ENCODE results near the gene GRK5. TPM values are rescaled to one million over a fixed set of nuclear protein-coding genes. Genes with fewer than 3 reads are reported as not detected.

Gene GRK5
- total RNA-seq, 1 experiment from 2014 or later = 4.5 TPM

GRCh38 chr10:119283818-119284217 is 76.4 kb downstream of the GRK5 start:
- H4K20me1 ChIP-seq (ENCODE audit: low read length) = no peaks in the 10 kb centered on the region
- ATAC-seq (no peak), DNase-seq (no peak)
- BruUV-seq (replicated peaks) = no TSS peak
- no peaks in the 10 kb centered on the region for H3K9me2 ChIP-seq (replicated peaks; ENCODE audit: low read length)
- no peaks in the 10 kb centered on the region for H3K79me2 ChIP-seq (ENCODE audit: low read length)
- no peak for TF ChIP-seq EZH2 (IDR thresholded peaks at IDR 0.05; ENCODE audit: low read length, unreplicated experiment)
- TF ChIP-seq EZH2phosphoT487 (IDR thresholded peaks at IDR 0.05; ENCODE audit: borderline replicate concordance, low read length) = no peak
- TF ChIP-seq CTCF (conservative IDR thresholded peaks at IDR 0.05; ENCODE audit: low read depth, low read length) = no peak
- no peaks in the 10 kb centered on the region for H3F3A ChIP-seq (ENCODE audit: low read length, unreplicated experiment)
- no peaks in the 10 kb centered on the region for H3K9me3 ChIP-seq (ENCODE audit: low read length)
- H3K27me3 ChIP-seq (ENCODE audit: low read length) = no peaks in the 10 kb centered on the region
- intact Hi-C loops (cut with micrococcal nuclease) = no loop called here
- no peaks in the 10 kb centered on the region for H3K4me1 ChIP-seq (ENCODE audit: insufficient read depth, low read length)
- ChIA-PET CTCF (no interaction called here), POLR2A (ENCODE audit: unreplicated experiment) (no interaction called here)
- H3K4me2 ChIP-seq (ENCODE audit: low read length) = no peak overlapping the region
- no peak overlapping the region for H3K4me3 ChIP-seq (ENCODE audit: low read length)
- no peak overlapping the region for H3K9ac ChIP-seq (ENCODE audit: low read length)
- H3K27ac ChIP-seq (ENCODE audit: low read length) = no peak overlapping the region
- H3K36me3 ChIP-seq (ENCODE audit: low read depth, low read length) = no peaks in the 10 kb centered on the region
- H2AFZ ChIP-seq (ENCODE audit: low read length) = no peak overlapping the region

GRCh38 chr10:119284679-119285096 is 77.3 kb downstream of the GRK5 start:
- no peak for TF ChIP-seq EZH2 (IDR thresholded peaks at IDR 0.05; ENCODE audit: low read length, unreplicated experiment)
- TF ChIP-seq CTCF (conservative IDR thresholded peaks at IDR 0.05; ENCODE audit: low read depth, low read length) = no peak
- TF ChIP-seq EZH2phosphoT487 (IDR thresholded peaks at IDR 0.05; ENCODE audit: borderline replicate concordance, low read length) = no peak
- DNase-seq (no peak), ATAC-seq (no peak)
- Histone ChIP-seq H3F3A (ENCODE audit: low read length, unreplicated experiment) (no peaks in the 10 kb centered on the region), H3K36me3 (ENCODE audit: low read depth, low read length) (no peaks in the 10 kb centered on the region), H3K4me2 (ENCODE audit: low read length) (no peak overlapping the region), H3K27ac (ENCODE audit: low read length) (no peak overlapping the region), H3K9me2 (replicated peaks; ENCODE audit: low read length) (no peaks in the 10 kb centered on the region), H3K9me3 (ENCODE audit: low read length) (no peaks in the 10 kb centered on the region), H3K9ac (ENCODE audit: low read length) (no peak overlapping the region), H2AFZ (ENCODE audit: low read length) (no peak overlapping the region), H4K20me1 (ENCODE audit: low read length) (no peaks in the 10 kb centered on the region), H3K79me2 (ENCODE audit: low read length) (no peaks in the 10 kb centered on the region), H3K4me3 (ENCODE audit: low read length) (no peak overlapping the region), H3K4me1 (ENCODE audit: insufficient read depth, low read length) (no peaks in the 10 kb centered on the region), H3K27me3 (ENCODE audit: low read length) (no peaks in the 10 kb centered on the region)
- no TSS peak for BruUV-seq (replicated peaks)
- intact Hi-C loops (cut with micrococcal nuclease) = no loop called here
- POLR2A ChIA-PET (ENCODE audit: unreplicated experiment) = no interaction called here
- CTCF ChIA-PET = no interaction called here

- no peak overlapping the region for H3K27ac ChIP-seq (ENCODE audit: low read length)
- H4K20me1 ChIP-seq (ENCODE audit: low read length) = no peaks in the 10 kb centered on the region
- DNase-seq (no peak), ATAC-seq (no peak)
- no peak overlapping the region for H3K4me2 ChIP-seq (ENCODE audit: low read length)
- H3F3A ChIP-seq (ENCODE audit: low read length, unreplicated experiment) = no peaks in the 10 kb centered on the region
- H3K9ac ChIP-seq (ENCODE audit: low read length) = no peak overlapping the region
- no peaks in the 10 kb centered on the region for H3K36me3 ChIP-seq (ENCODE audit: low read depth, low read length)
- H3K27me3 ChIP-seq (ENCODE audit: low read length) = no peaks in the 10 kb centered on the region
- no peak overlapping the region for H3K4me3 ChIP-seq (ENCODE audit: low read length)
- BruUV-seq (replicated peaks) = no TSS peak
- POLR2A ChIA-PET (ENCODE audit: unreplicated experiment) = no interaction called here
- TF ChIP-seq EZH2phosphoT487 (IDR thresholded peaks at IDR 0.05; ENCODE audit: borderline replicate concordance, low read length) = no peak
- TF ChIP-seq CTCF (conservative IDR thresholded peaks at IDR 0.05; ENCODE audit: low read depth, low read length) = no peak
- no peak for TF ChIP-seq EZH2 (IDR thresholded peaks at IDR 0.05; ENCODE audit: low read length, unreplicated experiment)
- H3K9me3 ChIP-seq (ENCODE audit: low read length) = no peaks in the 10 kb centered on the region
- H3K9me2 ChIP-seq (replicated peaks; ENCODE audit: low read length) = no peaks in the 10 kb centered on the region
- H3K4me1 ChIP-seq (ENCODE audit: insufficient read depth, low read length) = no peaks in the 10 kb centered on the region
- H2AFZ ChIP-seq (ENCODE audit: low read length) = no peak overlapping the region
- CTCF ChIA-PET = no interaction called here
- intact Hi-C loops (cut with micrococcal nuclease) = no loop called here
- H3K79me2 ChIP-seq (ENCODE audit: low read length) = no peaks in the 10 kb centered on the region
These were observed 78.3 kb downstream of the GRK5 start for GRCh38 chr10:119285495-119286267.
